ENCODE data around the gene TOX4.

DNA sequence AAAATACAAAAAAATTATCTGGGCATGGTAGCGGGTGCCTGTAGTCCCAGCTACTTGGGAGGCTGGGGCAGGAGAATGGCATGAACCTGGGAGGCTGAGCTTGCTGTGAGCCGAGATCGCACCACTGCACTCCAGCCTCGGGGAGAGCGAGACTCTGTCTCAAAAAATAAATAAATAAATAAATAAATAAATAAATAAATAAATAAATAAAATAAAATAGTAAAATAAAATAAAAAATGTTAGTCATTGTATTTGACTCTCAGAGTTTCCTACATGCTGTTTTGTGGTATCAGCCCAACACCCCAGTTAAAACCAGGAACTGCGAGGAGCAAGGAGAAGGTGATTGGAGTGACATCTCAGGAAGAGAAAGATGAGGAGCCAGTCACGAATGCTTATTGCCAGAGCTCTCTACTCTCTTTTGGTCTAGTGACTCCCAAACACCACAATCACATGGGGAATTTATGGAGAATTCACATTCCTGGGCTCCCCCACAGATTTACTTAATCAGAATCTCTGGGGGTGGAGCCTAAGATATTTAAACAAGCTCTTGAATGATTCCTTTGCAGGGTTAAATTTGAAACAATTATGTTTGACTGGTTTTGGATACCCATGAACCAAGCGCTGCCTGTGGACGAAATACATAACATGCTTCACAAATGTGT lies 64.5 kb downstream of the TOX4 start:
- TF ChIP-seq ZNF274 (IDR thresholded peaks at IDR 0.05; ENCODE audit: low read depth, low read length): no peak
- no peak for TF ChIP-seq SUZ12 (IDR thresholded peaks at IDR 0.05; ENCODE audit: extremely low read depth, insufficient read depth, insufficient read length)
